Stimulated activated CD8-positive, alpha-beta memory T cell treated with anti-CD3 and anti-CD28 coated beads, Interleukin-7, amount 100 ng/mL, for 1 hour (primary cell): ENCODE measurements around the gene CMYA5.

ENCODE experiments used
- DNase-seq, 2 donors: peaks; one replicate each; pipeline ENCODE4 v3.0.0-alpha.2; 2020; ENCODE audit warnings: low read depth in 2 of 2

The CMYA5 gene

DNA sequence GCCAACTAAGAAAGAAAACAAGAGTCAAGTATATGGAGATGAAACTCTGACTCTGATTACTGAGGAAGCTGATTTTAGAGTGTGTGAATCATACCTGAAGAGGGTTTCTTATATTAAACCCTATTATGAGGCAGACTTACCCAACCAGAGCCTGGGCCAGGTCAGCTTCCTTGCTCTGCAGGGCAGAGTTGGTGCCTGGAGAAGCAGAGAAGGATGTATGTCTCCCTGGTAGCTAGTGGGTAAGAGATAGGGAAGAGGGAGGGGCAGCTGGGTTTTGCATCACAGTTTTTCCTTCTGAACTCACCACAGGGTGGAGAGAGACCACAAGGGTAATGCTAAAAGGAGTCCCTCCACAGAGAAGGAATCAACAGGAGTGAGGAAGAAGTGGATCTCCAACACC, 104.1 kb downstream of the CMYA5 start:
- no peak for DNase-seq

- no peak for DNase-seq
Observed at GRCh38 chr5:79794347-79794746, 104.7 kb downstream of the CMYA5 start.

DNA sequence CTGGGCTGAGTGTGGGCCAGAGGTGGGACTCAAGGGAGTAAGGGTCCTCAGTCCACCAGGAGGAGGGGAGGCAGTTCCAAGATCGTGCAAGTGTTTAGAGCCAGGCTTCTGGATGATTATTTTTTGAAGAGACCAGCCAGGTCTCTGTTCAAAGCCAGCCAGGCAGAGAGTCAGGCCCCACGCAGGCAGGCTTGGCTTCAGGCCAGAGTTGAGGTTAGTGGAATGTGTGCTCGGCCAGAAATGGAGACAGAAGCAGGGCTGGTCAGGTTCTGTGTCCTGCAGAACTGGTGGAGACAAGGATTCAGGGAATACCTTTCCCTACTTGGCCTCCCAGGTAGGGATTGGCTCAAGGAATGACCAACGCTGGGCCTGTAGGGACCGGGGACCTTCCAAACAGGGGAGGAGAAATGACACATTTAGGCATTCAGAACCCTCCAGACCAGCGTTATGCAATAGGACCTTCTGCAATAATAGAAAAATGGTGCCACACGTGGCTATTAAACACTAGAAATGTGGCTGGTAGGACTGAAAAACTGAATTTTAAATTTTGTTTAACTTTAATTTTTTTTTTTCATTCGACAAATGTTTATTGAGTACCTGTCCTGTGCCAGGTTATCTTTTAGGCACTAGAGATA, 106.2 kb downstream of the CMYA5 start:
- DNase-seq = no peak

DNA sequence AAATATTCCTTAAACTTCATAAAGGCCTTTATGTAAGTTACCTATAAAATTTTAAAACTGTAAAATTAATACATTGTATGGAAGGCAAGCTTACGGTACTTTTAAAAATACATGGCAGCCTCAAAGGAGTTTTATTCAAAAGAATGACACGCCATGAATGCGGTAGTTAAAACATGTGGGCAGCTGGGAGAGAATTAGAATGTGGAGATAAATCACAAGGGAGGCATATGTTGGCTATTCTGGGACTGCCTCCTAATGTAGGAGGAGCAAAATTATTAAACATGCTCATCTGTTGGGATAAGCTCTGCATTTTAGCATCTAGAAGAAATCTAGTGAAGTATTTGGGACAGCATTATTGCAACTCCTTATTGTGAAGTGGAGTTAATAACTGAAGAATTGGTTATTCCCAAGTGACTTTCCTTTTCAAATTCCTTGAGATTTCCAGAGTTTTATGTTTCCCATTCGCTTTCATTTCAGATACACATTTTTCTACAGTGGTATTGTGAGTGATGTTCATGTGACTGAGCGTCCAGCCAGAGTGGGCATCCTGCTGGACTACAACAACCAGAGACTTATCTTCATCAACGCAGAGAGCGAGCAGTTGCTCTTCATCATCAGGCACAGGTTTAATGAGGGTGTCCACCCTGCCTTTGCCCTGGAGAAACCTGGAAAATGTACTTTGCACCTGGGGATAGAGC, 109.4 kb downstream of the CMYA5 start:
- no peak for DNase-seq

- no peak for DNase-seq
Observed at GRCh38 chr5:79800979-79801827, 111.6 kb downstream of the CMYA5 start.

DNA sequence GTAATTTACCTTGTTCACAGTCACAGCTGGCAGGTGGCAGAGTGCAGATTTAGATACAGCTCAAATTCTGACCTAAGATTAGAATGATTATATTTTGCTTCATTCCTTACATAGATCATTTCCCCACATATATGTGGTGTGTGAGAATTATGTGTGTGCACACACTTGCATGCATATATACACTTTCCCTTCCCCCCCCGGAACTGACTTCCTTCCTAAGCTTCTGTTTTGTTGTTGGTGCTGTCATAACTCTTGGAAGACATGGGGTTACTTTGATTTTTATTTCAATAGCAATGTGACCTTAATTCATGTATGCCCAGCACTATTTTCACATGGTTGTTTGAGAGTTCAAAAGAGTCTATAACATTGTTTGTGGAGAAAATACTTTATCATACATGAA, 112.8 kb downstream of the CMYA5 start:
- DNase-seq = no peak

DNA sequence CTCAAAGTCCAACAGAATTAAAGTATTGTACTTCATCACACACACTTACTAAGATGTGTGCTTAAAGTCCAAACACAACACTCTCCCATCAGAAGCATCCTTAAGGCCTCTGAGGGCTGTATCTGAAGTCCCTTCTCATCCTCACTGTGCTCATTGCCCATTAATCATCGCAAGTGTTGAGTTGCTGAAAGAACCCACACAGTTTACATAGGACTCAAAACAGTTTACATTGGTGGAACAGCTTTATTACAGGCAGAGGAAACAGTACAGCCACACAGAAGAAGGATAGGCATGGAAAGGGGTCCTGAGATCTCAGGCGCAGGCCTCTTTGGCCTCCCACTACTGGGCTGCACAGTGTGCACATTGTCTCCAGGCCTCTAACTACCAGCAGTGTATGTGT, 113.4 kb downstream of the CMYA5 start:
- DNase-seq = no peak

- no peak for DNase-seq
Observed at GRCh38 chr5:79806741-79807140, 117.1 kb downstream of the CMYA5 start.

DNA sequence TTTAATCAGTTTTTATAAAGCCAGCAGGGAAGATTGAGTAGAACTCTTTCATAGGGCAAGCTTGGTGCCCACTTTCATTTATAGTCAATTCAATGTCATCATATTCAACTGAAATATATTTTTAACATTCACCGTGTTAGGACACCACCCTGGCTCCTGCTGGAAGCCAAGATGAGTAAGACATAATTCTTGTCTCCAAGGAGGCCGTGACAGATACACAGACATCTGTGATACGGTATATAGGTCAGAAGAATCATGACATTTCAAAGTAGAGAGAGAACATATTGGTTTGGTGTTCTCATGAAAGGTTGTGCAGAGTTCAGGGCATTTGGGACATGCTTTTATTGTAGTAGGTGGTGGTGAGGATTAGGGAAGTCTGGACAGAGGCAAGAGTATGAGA, 120.1 kb downstream of the CMYA5 start:
- DNase-seq = no peak

DNA sequence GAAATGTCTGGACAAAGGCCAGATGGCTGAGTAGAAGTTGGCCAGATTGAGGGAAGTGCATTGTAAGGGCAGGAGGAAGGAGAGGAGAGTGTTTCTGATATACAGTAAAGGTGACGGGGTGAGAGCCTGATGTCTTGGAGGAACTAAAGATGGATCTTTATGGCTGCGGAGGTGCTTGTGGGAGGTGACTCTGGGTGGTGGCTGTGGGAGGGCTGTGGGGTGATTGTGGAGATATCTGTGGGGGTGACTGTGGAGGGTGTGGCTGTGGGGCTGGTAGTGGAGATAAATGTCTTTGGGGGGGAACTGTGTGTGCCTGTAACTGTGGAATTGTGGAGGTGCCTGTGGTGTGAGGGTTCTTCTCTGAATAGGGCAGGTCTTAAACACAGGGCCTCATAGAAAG, 121.4 kb downstream of the CMYA5 start:
- DNase-seq = no peak

DNA sequence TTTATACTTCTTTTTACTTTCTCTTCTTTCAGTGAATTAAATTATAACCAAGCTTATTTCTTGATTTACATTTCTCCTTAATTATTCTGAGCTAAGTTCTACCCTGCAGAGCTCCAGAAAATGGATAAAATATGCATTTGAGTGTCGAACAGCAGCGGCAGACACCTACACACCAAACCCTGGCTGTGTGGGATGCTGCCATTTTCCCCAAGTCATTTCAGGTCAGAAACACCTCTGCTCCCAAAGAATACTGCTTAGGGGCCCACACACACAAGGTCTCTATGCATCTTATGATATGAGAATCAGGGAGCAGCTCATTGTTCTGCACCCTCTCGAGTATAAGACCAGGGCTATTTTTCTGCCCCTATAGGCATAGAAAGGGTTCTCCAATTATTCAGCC, 122.3 kb downstream of the CMYA5 start:
- DNase-seq = no peak

- no peak for DNase-seq
Observed at GRCh38 chr5:79814699-79815098, 125.1 kb downstream of the CMYA5 start.

GRCh38 chr5:79816014-79816413, 126.4 kb downstream of the CMYA5 start:
- DNase-seq = no peak

DNA sequence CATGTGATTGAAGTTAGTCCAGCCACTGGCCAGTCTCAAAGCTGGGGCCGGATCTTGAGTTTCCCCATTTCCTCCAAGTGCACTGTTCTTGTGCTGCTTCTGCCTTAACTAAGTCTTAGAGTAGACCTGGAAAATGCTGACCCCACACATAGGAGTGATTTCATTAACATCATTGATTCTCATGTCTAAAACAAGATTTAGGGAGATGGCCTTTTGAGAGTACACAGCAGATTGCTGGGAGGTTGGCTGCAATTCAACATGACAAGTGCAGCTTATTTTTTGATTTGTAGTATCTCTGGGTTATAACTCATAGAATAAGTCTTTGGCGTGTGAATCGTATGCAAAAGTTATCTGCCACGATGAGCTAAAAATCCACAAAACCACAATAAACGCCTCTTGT, 131.0 kb downstream of the CMYA5 start:
- no peak for DNase-seq

- DNase-seq = no peak
Observed at GRCh38 chr5:79824444-79824843, 134.8 kb downstream of the CMYA5 start.

GRCh38 chr5:79825802-79826201, 136.2 kb downstream of the CMYA5 start:
- DNase-seq = no peak

DNA sequence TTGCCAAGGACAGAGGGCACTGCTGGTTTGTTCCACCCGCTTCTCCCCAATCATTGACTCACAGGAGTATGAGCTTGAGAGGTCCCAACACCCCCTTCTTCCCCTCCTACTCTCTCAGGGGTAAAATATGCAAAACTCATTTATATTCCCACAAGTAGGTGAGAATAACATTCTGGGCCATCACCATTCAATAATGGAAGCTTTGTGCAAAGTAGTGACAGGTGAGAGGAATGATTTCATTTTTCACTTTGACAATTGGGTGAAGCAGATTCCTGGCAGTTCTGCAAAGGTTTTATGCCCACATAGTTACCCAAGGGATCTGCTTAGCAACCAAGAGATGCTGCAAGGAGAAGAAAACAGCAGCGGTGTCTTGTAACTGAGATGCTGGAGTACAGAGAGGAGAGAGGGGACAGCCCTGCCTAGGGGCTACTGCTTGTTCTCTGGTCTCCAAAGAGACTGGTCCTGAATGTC, 137.6 kb downstream of the CMYA5 start:
- no peak for DNase-seq

DNA sequence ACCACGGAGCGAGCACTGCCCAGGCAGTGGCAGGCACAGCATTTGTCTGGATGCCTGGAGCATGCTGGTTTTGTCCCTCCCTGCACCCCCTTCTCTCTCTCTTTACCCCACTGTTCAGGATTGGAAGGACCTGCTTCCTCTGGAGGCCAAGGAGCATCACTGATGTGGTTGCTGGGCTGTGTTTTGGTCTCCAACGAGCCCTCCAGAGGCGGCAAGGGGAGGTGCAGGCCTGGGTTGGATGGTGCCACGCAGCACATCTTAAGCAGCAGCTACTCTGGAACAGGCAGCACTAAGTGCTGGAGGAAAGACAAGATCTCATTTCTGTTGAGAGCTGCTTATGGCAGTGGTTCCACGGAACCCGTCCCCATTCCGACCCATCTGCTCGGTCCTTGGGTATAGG, 139.6 kb downstream of the CMYA5 start:
- DNase-seq = no peak

- DNase-seq = no peak
Observed at GRCh38 chr5:79831381-79832309, 142.0 kb downstream of the CMYA5 start.

DNA sequence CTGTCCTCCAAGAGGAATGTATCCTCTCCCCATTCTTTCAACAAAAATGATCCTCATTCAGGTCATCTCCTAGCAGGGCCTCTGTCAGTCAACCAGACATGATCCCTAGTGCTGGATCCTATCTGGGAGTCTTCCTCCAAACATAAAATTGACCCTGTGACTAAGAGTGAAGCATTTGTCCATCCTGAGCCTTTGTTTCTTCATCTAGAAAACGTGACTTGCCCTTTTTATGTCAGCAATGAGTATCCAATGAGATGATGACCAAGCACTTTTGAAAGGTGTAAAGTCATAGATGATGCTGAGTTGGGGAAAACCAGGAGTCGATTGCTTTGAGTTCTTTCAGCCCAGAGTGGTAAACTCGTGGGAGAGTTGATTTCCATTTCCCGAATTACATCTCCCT, 143.3 kb downstream of the CMYA5 start:
- DNase-seq = no peak

- no peak for DNase-seq
Observed at GRCh38 chr5:79834098-79834753, 144.6 kb downstream of the CMYA5 start.
